Body of pancreas (tissue), 4 donors: Measurements from ENCODE around the gene CFAP92.

ENCODE experiments used
- POLR2A ChIP-seq, 3 donors: fragments of 450-650 bp; IDR thresholded peaks; one replicate each; pipeline ENCODE4 v1.6.1; 2016; ENCODE audit warnings: antibody characterized with exemption in 3 of 3, mild to moderate bottlenecking in 2 of 3
- TF ChIP-seq, protein P1 (sequence below), 7 experiments: fragments of 450-650 bp in 4 of 7; fragments of 200-600 bp in 3 of 7; sonication (generic) in 3 of 7; IDR thresholded peaks; one replicate each; pipeline ENCODE4 v1.5.1; 2016 to 2019; ENCODE audit warnings: antibody characterized with exemption in 7 of 7

DNA sequence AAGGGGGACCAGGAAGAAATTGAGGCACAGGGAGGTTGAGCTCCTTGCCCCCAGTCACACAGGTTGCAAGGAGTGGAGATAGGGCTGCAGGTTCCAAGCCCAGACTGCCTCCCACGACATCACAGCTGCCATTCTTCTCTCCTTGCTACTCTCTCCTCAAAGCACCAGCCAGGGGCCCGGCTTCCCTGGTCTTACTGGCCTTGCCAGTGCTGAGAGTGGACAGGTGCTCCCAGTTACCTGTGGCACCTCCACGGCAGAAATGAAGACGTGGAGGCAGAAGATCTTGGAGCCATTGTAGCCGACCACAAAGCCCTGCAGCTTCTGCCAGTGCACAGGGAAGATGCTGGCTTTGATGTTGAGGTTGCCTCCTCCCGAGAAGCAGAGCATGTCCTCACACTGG lies 132.4 kb downstream of the CFAP92 start:
- TF ChIP-seq, protein P1, sequence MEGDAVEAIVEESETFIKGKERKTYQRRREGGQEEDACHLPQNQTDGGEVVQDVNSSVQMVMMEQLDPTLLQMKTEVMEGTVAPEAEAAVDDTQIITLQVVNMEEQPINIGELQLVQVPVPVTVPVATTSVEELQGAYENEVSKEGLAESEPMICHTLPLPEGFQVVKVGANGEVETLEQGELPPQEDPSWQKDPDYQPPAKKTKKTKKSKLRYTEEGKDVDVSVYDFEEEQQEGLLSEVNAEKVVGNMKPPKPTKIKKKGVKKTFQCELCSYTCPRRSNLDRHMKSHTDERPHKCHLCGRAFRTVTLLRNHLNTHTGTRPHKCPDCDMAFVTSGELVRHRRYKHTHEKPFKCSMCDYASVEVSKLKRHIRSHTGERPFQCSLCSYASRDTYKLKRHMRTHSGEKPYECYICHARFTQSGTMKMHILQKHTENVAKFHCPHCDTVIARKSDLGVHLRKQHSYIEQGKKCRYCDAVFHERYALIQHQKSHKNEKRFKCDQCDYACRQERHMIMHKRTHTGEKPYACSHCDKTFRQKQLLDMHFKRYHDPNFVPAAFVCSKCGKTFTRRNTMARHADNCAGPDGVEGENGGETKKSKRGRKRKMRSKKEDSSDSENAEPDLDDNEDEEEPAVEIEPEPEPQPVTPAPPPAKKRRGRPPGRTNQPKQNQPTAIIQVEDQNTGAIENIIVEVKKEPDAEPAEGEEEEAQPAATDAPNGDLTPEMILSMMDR (IDR thresholded peaks at IDR 0.05), result no peak
- no peak for TF ChIP-seq POLR2A (IDR thresholded peaks at IDR 0.05)
